K562 (cell line): ENCODE results near the gene ACTRT2. TPM values are rescaled to one million over a fixed set of nuclear protein-coding genes. Genes with fewer than 3 reads are reported as not detected.

Source experiments
- ATAC-seq: fragments of 200-7000 bp; cut with Tn5 transposase; 3 replicates; pipeline ENCODE4 v1.9.1; 2020; ENCODE audit warnings: moderate library complexity
- BruUV-seq: library from RNA; stranded (reverse); fragments of 400-500 nt; replicated peaks from 2 replicates; lab custom pipeline; 2021; lab: Mats Ljungman, UMichigan
- CTCF ChIA-PET: fragments of 300-600 bp; formaldehyde crosslinking; extraction: SDS; loops from one replicate; lab custom pipeline; 2021; ENCODE audit warnings: low intra/inter-chr PET ratio; lab: Yijun Ruan, JAX
- POLR2A ChIA-PET: fragments of 300-600, 350-650 bp; sonication (Branson Sonifier 250); formaldehyde crosslinking; extraction: SDS; loops from one replicate; lab custom pipeline; 2021; ENCODE audit warnings: antibody characterized with exemption, inconsistent platforms; lab: Yijun Ruan, JAX
- DNase-seq, 4 experiments: peaks; one replicate each; pipeline versions ENCODE4 v3.0.0 to v3.0.0-alpha.2; 2011 to 2018; ENCODE audit warnings: low spot score in 3 of 4, mixed read lengths in 3 of 4; ENCODE audit errors: extremely low read depth in 1 of 4
- FAIRE-seq: peaks from 2 replicates; lab custom pipeline; 2011; peaks lifted over from hg19 to GRCh38; lab: Jason Lieb, UNC
- H2AFZ ChIP-seq: 2 replicates; pipeline ENCODE4 v1.6.0; 2011; ENCODE audit warnings: low read depth, low read length, control low read depth, inconsistent platforms
- H3K27ac ChIP-seq: fragments of 200-600 bp; 3 replicates; pipeline ENCODE4 v1.8.0; 2011; ENCODE audit warnings: low read depth, mild to moderate bottlenecking, control low read depth, inconsistent platforms, low read length, moderate library complexity, mixed read lengths; ENCODE audit errors: extremely low read depth
- H3K27me3 ChIP-seq, 2 experiments: fragments of 300-600 bp in 1 of 2; 2 replicates in 1 of 2; 3 replicates in 1 of 2; pipeline versions ENCODE4 v1.6.0 to v1.8.0; 2011; ENCODE audit warnings: inconsistent platforms in 2 of 2, low read length in 2 of 2, mild to moderate bottlenecking in 1 of 2, mixed read lengths in 1 of 2, moderate library complexity in 1 of 2; ENCODE audit not compliant: control insufficient read depth in 2 of 2, insufficient read depth in 2 of 2
- H3K36me3 ChIP-seq: fragments of 300-600 bp; 3 replicates; pipeline ENCODE4 v1.8.0; 2011; ENCODE audit warnings: mild to moderate bottlenecking, low read length, inconsistent platforms; ENCODE audit not compliant: control insufficient read depth, insufficient read depth
- H3K4me1 ChIP-seq, 2 experiments: fragments of 200-600 bp in 1 of 2; replicated peaks in 1 of 2; 2 replicates in 1 of 2; 3 replicates in 1 of 2; pipeline versions ENCODE4 v1.5.1 to v1.8.0; 2011; ENCODE audit warnings: inconsistent platforms in 2 of 2, low read length in 2 of 2, mild to moderate bottlenecking in 1 of 2, mixed read lengths in 1 of 2, moderate library complexity in 1 of 2; ENCODE audit not compliant: control insufficient read depth in 2 of 2, insufficient read depth in 2 of 2
- H3K4me2 ChIP-seq: 2 replicates; pipeline ENCODE4 v1.6.1; 2011; ENCODE audit warnings: low read length, control low read depth, inconsistent platforms, mixed read lengths; ENCODE audit not compliant: insufficient read depth
- H3K4me3 ChIP-seq: fragments of 200-600 bp; sonication (generic), shearing (Covaris generic); 2 replicates; pipeline ENCODE4 v1.5.1; 2016; ENCODE audit warnings: control low read depth, inconsistent platforms
- H3K79me2 ChIP-seq: fragments of 200-600 bp; 3 replicates; pipeline ENCODE4 v1.8.0; 2011; ENCODE audit warnings: low read length, inconsistent platforms; ENCODE audit not compliant: control insufficient read depth, insufficient read depth
- H3K9ac ChIP-seq, 2 experiments: 2 replicates each; pipeline versions ENCODE4 v1.6.0 to v1.6.1; 2011; ENCODE audit warnings: low read depth in 2 of 2, low read length in 2 of 2, control low read depth in 1 of 2, inconsistent platforms in 1 of 2, mild to moderate bottlenecking in 1 of 2, mixed read lengths in 1 of 2; ENCODE audit not compliant: insufficient read depth in 1 of 2
- H3K9me1 ChIP-seq: one replicate; pipeline ENCODE4 v1.6.0; 2011; ENCODE audit warnings: inconsistent platforms, mild to moderate bottlenecking, low read length, moderate library complexity; ENCODE audit not compliant: control insufficient read depth, insufficient read depth
- H3K9me3 ChIP-seq: replicated peaks from 2 replicates; pipeline ENCODE4 v1.5.1; 2011; ENCODE audit warnings: low read depth, low read length, inconsistent platforms; ENCODE audit not compliant: control insufficient read depth, insufficient read depth
- H4K20me1 ChIP-seq: replicated peaks from 2 replicates; pipeline ENCODE4 v1.6.1; 2011; ENCODE audit warnings: low read length, inconsistent platforms, mixed read lengths; ENCODE audit not compliant: control insufficient read depth, insufficient read depth
- CHD1 ChIP-seq: fragments of 200-600 bp; sonication (generic); IDR thresholded peaks from one replicate; pipeline ENCODE4 v1.6.1; 2012; ENCODE audit warnings: mild to moderate bottlenecking, moderate library complexity, low read length, inconsistent platforms
- HIVEP1 ChIP-seq: fragments of 250-450 bp; sonication (Bioruptor Pico); IDR thresholded peaks from 2 replicates; pipeline ENCODE4 v1.4.0; 2020; ENCODE audit warnings: mild to moderate bottlenecking
- ZNF764 ChIP-seq: fragments of 250-450 bp; sonication (Bioruptor Pico); IDR thresholded peaks from 2 replicates; pipeline ENCODE4 v1.4.0; 2020; ENCODE audit warnings: low read depth, mild to moderate bottlenecking, moderate library complexity
- WGBS: fragments of 100-300 bp; shearing (Covaris generic); methylation state at CpG from one replicate; pipeline ENCODE4 v1.1.6; 2016; ENCODE audit warnings: low coverage, mixed read lengths; ENCODE audit not compliant: insufficient coverage; ENCODE audit errors: missing lambda C conversion rate; 5-methylcytosine and 5-hydroxymethylcytosine counted together
- in situ Hi-C: fragments of 300-500 bp; cut with MboI; formaldehyde crosslinking; loops from 4 replicates; pipeline ENCODE4 v1.15.0; 2018; ENCODE audit warnings: inconsistent platforms, mixed read lengths
- intact Hi-C: fragments of 100-400 bp; cut with micrococcal nuclease; formaldehyde crosslinking; loops from 2 replicates; pipeline ENCODE4 v1.14.2; 2022
- polyA plus RNA-seq, 8 experiments: library from polyadenylated mRNA; depleted of rRNA in 4 of 8; stranded (reverse) in 5 of 8; unstranded in 3 of 8; fragments of >200 nt; fragmentation: Nextera tagmentation in 2 of 8; fragmentation: Illumina TruSeq in 1 of 8; extraction: Ambion mirVana in 2 of 8; extraction: Trizol in 1 of 8; gene quantifications; 2 replicates each; pipeline versions ENCODE4 v1.2.1 to v1.2.3, GENCODE V29; 2011 to 2014; ENCODE audit warnings: inconsistent platforms in 1 of 8, missing spikeins in 1 of 8
- total RNA-seq, 7 experiments: library from RNA; depleted of rRNA in 6 of 7; stranded (reverse); fragments of >200 nt in 6 of 7; fragmentation: Illumina TruSeq in 2 of 7; extraction: Trizol in 2 of 7; gene quantifications; 2 replicates each; pipeline versions ENCODE4 v1.2.1 to v1.2.3, GENCODE V29; 2011 to 2021; ENCODE audit warnings: low replicate concordance in 1 of 7
- TF ChIP-seq, protein P1 (sequence below), 2 experiments: fragments of 250-450 bp in 1 of 2; fragments of 450-650 bp in 1 of 2; sonication (Bioruptor Pico) in 1 of 2; IDR thresholded peaks; 2 replicates each; pipeline versions ENCODE4 v1.6.1 to v1.8.0; 2016 to 2021; ENCODE audit warnings: mild to moderate bottlenecking in 2 of 2, moderate library complexity in 2 of 2, missing compliant biosample characterization in 1 of 2, missing genetic modification characterization in 1 of 2
- TF ChIP-seq, protein P2 (sequence below): IDR thresholded peaks from 2 replicates; pipeline ENCODE4 v1.6.1; 2016; ENCODE audit warnings: missing genetic modification characterization, missing compliant biosample characterization
- TF ChIP-seq, protein P3 (sequence below): fragments of 450-650 bp; conservative IDR thresholded peaks from 2 replicates; pipeline ENCODE4 v1.6.1; 2016; ENCODE audit warnings: missing genetic modification characterization, low read depth, mild to moderate bottlenecking, missing compliant biosample characterization, moderate library complexity

ACTRT2 gene
- total and polyA plus RNA-seq, 9 of the 15 experiments (the other 6 are each of a cell fraction or from before 2014, with no cell fraction given) = not detected

DNA sequence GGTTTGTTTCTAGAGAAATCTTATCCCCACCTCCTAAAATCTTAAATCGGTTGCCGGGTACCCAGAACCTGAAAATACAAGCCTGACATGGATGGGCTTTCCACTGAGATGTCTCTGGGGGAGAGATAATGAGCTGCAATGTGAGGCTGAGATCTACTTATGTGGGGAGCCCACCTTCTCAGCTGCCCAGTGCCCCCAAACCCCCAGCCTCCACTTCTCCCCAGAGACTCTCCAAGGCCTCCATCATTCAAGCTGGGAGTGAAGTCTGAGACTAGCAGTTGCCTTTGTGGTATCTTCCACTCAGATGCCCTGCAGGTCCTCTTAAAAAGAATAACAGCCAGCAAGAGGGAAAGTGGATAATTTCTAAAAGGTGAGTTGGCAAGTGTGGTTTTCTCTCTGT lies 11.7 kb upstream of the ACTRT2 start:
- FAIRE-seq = no peak
- 5% methylated on average over 2 of the region's 2 CpGs for WGBS
- TF ChIP-seq, protein P1, sequence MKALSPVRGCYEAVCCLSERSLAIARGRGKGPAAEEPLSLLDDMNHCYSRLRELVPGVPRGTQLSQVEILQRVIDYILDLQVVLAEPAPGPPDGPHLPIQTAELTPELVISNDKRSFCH (CRISPR knock-in tag; IDR thresholded peaks at IDR 0.05) = no peak
- TF ChIP-seq, protein P1 (tag; IDR thresholded peaks at IDR 0.05) = no peak
- TF ChIP-seq, protein P2, sequence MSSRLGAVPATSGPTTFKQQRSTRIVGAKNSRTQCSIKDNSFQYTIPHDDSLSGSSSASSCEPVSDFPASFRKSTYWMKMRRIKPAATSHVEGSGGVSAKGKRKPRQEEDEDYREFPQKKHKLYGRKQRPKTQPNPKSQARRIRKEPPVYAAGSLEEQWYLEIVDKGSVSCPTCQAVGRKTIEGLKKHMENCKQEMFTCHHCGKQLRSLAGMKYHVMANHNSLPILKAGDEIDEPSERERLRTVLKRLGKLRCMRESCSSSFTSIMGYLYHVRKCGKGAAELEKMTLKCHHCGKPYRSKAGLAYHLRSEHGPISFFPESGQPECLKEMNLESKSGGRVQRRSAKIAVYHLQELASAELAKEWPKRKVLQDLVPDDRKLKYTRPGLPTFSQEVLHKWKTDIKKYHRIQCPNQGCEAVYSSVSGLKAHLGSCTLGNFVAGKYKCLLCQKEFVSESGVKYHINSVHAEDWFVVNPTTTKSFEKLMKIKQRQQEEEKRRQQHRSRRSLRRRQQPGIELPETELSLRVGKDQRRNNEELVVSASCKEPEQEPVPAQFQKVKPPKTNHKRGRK (tag) = no peak
- TF ChIP-seq HIVEP1 (CRISPR knock-in tag) (no peak), ZNF764 (CRISPR knock-in tag) (no peak), CHD1 (no peak)
- TF ChIP-seq, protein P3, sequence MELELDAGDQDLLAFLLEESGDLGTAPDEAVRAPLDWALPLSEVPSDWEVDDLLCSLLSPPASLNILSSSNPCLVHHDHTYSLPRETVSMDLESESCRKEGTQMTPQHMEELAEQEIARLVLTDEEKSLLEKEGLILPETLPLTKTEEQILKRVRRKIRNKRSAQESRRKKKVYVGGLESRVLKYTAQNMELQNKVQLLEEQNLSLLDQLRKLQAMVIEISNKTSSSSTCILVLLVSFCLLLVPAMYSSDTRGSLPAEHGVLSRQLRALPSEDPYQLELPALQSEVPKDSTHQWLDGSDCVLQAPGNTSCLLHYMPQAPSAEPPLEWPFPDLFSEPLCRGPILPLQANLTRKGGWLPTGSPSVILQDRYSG (tag) = no peak
- Histone ChIP-seq H3K4me3 (no peak overlapping the region), H3K27me3 (peaks cover 0 to 25% of the 10 kb centered on the region in 2 experiments; a peak in 2 of 5 replicates), H4K20me1 (no peaks in the 10 kb centered on the region), H3K79me2 (no peaks in the 10 kb centered on the region), H3K36me3 (no peaks in the 10 kb centered on the region), H3K9me3 (no peaks in the 10 kb centered on the region), H3K4me2 (no peak overlapping the region), H3K27ac (no peak overlapping the region), H3K4me1 (0 out of 5 replicates have a peak, but pooled peaks cover 0 to under 1% of the 10 kb centered on the region in 2 experiments), H3K9ac (no peak overlapping the region), H3K9me1 (no peaks in the 10 kb centered on the region), H2AFZ (no peak overlapping the region)
- CTCF ChIA-PET = no interaction called here
- ATAC-seq = no peak
- in situ Hi-C loops (no loop called here), intact Hi-C loops (no loop called here)
- DNase-seq = no peak
- BruUV-seq = no TSS peak
- POLR2A ChIA-PET = no interaction called here
